Measurements from ENCODE around the gene GABBR2. TPM values are rescaled to one million over a fixed set of nuclear protein-coding genes. Genes with fewer than 3 reads are reported as not detected.

Gene GABBR2
- total RNA-seq, 1 donor from 2014 or later: 0.75 TPM

DNA sequence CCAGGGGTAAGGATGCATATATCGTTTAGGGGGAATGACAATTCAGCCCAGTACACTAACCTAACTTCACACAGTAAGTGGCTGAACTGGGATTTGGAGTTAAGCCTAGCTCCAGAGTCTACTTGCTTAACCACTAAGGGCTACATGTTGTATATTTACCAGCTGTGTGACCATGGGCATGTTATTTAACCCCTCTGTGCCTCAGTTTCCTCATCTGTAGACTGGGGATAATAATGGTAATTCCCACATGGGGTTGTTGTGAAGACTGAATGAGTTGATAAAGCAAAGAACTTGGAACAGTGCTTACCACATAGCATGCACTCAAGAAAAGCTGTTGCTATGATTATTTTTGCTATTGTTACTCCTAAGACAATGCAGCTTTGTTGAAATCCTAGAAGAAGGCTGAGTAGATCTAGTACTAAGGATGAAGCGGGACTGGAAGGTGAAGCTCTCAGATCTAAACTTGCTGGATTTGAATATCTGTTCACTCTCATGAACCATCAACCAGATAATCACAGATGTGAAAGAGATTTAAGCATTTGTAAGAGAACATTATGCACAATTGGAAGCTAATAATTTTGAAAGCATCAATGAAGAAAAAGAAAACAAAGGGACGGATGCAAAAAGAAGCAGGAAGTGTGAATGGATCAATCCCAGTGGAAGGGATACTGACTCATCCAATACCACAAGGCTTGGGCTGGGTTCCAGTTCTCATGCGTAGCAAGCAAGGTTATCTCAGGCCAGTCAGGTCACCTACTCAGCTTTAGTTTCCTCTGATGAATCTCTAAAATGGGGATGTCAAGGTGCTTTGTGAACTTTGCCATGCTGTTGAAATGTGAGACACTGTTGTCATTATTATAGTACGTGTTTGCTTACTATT, 374.8 kb downstream of the GABBR2 start:
- TF ChIP-seq, protein P1, sequence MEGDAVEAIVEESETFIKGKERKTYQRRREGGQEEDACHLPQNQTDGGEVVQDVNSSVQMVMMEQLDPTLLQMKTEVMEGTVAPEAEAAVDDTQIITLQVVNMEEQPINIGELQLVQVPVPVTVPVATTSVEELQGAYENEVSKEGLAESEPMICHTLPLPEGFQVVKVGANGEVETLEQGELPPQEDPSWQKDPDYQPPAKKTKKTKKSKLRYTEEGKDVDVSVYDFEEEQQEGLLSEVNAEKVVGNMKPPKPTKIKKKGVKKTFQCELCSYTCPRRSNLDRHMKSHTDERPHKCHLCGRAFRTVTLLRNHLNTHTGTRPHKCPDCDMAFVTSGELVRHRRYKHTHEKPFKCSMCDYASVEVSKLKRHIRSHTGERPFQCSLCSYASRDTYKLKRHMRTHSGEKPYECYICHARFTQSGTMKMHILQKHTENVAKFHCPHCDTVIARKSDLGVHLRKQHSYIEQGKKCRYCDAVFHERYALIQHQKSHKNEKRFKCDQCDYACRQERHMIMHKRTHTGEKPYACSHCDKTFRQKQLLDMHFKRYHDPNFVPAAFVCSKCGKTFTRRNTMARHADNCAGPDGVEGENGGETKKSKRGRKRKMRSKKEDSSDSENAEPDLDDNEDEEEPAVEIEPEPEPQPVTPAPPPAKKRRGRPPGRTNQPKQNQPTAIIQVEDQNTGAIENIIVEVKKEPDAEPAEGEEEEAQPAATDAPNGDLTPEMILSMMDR (conservative IDR thresholded peaks at IDR 0.05; ENCODE audit: low read depth, low read length): no peak
- no peak overlapping the region for H3K4me3 ChIP-seq (ENCODE audit: low read depth, low read length)
- DNase-seq (ENCODE audit: low read depth): peak; percentile 68

DNA sequence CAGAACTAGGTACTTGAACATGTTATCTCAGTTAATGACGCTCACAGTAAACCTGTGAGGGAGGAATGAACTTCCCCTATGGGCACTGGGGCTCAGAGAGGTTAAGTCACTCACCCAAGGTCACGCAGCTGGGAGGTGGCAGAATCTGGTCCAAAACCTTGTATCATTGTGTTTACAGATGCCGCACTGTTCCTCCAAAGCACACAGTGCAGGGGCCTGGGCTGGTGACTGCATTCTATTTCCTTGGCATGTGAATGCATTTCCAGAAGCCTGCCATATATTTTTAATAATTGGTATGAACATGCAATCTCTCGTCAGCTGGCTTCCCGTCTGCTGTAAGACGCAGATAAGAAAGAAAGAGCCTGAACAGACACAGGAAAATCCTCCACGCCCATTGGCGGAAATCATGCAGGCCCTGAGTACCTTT, 376.3 kb downstream of the GABBR2 start:
- TF ChIP-seq, protein P1 (conservative IDR thresholded peaks at IDR 0.05; ENCODE audit: low read depth, low read length): no peak
- no peak for DNase-seq (ENCODE audit: low read depth)
- no peak overlapping the region for H3K4me3 ChIP-seq (ENCODE audit: low read depth, low read length)

DNA sequence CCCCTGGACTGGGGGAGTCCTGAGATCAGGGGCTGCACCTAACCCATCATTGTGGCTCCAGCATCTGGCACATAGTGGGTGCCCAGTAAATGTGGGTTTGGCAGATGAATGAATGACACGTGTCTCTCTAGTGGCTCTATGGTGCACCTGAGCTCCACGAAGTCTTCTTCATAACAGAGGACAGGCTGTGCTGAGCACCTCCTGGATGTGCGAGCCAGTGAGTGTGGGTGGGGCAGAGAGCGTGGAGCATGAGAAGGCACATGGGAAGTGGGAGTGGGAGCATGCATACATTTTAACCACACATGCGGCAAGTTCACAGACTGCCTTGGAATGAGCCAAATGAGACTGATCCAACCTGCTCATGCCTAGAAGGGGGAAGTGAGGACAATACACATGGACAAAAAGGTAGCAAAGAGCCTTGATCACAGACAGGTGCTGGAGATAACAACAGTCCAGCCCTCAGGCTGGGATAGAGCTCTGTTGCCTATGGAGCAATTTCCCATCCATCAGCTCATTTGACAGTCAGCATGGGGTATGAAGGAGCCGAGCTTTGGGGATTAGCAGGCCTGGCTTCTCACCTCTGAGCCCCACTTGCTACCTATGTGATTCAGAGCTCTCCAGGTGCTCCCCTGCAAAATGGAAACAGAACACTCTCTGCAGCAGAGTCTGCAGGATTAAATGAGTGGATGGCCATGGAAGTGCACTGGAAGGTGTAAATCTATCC, 377.0 kb downstream of the GABBR2 start:
- H3K4me3 ChIP-seq (ENCODE audit: low read depth, low read length): no peak overlapping the region
- DNase-seq (ENCODE audit: low read depth): no peak
- TF ChIP-seq, protein P1 (conservative IDR thresholded peaks at IDR 0.05; ENCODE audit: low read depth, low read length): no peak

DNA sequence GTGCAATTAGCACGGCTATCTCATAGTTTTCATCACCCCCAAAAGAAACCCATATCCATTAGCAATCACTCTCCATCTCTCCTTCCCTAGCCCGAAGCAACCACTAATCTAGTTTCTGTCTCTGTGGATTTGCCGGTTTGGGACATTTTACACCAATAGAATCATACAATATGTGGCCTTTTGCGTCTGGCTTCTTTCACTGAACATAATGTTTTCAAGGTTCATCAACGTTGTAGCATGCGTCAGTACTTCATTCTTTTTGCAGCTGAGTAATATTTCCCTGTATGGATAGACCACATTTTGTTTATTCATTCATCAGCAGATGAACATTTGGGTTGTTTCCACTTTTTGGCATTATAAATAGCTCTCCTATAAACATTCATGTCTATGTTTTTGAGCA, 377.9 kb downstream of the GABBR2 start:
- no peak for DNase-seq (ENCODE audit: low read depth)

DNA sequence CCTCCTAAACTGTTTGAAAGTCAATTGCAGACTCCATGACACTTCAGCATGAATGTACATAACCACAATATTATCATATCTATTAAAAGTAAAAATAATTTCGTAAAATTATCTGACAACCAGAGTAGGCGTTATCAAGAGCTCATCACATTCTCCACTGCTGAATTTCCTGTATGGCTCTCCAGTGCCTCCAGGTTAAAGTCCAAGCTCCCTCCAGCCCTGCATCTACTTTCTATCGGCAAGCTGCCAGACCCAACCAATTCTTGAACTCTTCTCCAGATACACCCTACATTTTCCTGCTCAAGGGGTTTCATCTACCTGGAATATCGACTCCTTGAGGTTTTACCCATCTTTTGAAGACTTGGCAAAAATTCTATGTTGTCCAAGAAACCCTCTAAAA, 378.8 kb downstream of the GABBR2 start:
- no peak overlapping the region for H3K4me3 ChIP-seq (ENCODE audit: low read depth, low read length)
- TF ChIP-seq, protein P1 (conservative IDR thresholded peaks at IDR 0.05; ENCODE audit: low read depth, low read length): no peak
- no peak for DNase-seq (ENCODE audit: low read depth)

More for the DNA sequence above, 377.9 kb downstream of the GABBR2 start:
- TF ChIP-seq, protein P1 (conservative IDR thresholded peaks at IDR 0.05; ENCODE audit: low read depth, low read length): no peak
- no peak overlapping the region for H3K4me3 ChIP-seq (ENCODE audit: low read depth, low read length)

DNA sequence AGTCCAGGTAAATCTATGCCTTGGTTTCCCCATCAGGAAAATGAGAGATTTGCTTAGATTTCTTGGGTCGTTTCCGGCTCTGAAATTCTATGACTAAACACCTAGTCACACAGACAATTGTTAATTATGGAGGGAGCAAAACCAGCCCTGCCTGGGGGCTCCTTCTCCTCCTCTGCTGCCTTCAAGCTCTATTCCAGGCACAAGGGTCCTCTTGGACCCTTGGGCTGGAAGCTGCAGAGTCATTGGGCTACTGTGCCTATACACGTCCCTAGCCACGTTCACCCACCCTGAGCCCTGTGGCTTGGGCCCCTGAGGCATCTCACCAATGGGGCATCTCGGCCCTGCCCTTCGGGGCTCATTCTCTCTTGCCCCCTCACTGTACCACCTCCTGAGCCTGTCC, 379.5 kb downstream of the GABBR2 start:
- no peak for DNase-seq (ENCODE audit: low read depth)
- H3K4me3 ChIP-seq (ENCODE audit: low read depth, low read length): no peak overlapping the region
- TF ChIP-seq, protein P1 (conservative IDR thresholded peaks at IDR 0.05; ENCODE audit: low read depth, low read length): no peak
